ENCODE data around the gene SDK1. TPM values are rescaled to one million over a fixed set of nuclear protein-coding genes. Genes with fewer than 3 reads are reported as not detected.

The SDK1 gene
- total RNA-seq, 1 experiment from 2014 or later, result 7.1 TPM

GRCh38 chr7:4144811-4145510, 843.9 kb downstream of the SDK1 start:
- H3K9me3 ChIP-seq, result no peaks in the 10 kb centered on the region
- Mint-ChIP-seq H3K9me3 (ENCODE audit: unreplicated experiment) (no peaks in the 10 kb centered on the region), H3K4me3 (ENCODE audit: unreplicated experiment) (no peak overlapping the region), H3K4me1 (ENCODE audit: low read depth, unreplicated experiment) (no peaks in the 10 kb centered on the region), H3K27me3 (ENCODE audit: insufficient read depth, unreplicated experiment) (no peaks in the 10 kb centered on the region), H3K36me3 (ENCODE audit: insufficient read depth, unreplicated experiment) (no peaks in the 10 kb centered on the region), H3K27ac (ENCODE audit: unreplicated experiment) (no peak overlapping the region)
- no peak overlapping the region for H3K4me3 ChIP-seq (ENCODE audit: low read depth, low read length)
- no peak for TF ChIP-seq CTCF (IDR thresholded peaks at IDR 0.05; ENCODE audit: insufficient read depth in 1 of 2, low read depth in 1 of 2, low read length in 1 of 2, severe bottlenecking in 1 of 2, unreplicated experiment in 1 of 2)
- CTCF ChIA-PET, result no interaction called here
- BruUV-seq (replicated peaks), result no TSS peak
- intact Hi-C loops (cut with micrococcal nuclease; ENCODE audit: unreplicated experiment), result no loop called here
- H3K4me1 ChIP-seq, result no peaks in the 10 kb centered on the region
- DNase-seq, result no peak
- no peaks in the 10 kb centered on the region for H3K36me3 ChIP-seq (ENCODE audit: control insufficient read depth, insufficient read depth, low read length)
- POLR2A ChIA-PET, result no interaction called here
- no peaks in the 10 kb centered on the region for H3K27me3 ChIP-seq (replicated peaks; ENCODE audit: control insufficient read depth, insufficient read depth, low read length)

- H3K4me3 ChIP-seq (ENCODE audit: low read depth, low read length), result no peak overlapping the region
- Mint-ChIP-seq H3K27ac (ENCODE audit: unreplicated experiment) (no peak overlapping the region), H3K4me3 (ENCODE audit: unreplicated experiment) (no peak overlapping the region), H3K27me3 (ENCODE audit: insufficient read depth, unreplicated experiment) (no peaks in the 10 kb centered on the region), H3K4me1 (ENCODE audit: low read depth, unreplicated experiment) (no peaks in the 10 kb centered on the region), H3K9me3 (ENCODE audit: unreplicated experiment) (no peaks in the 10 kb centered on the region), H3K36me3 (ENCODE audit: insufficient read depth, unreplicated experiment) (no peaks in the 10 kb centered on the region)
- no TSS peak for BruUV-seq (replicated peaks)
- POLR2A ChIA-PET, result no interaction called here
- no peak for DNase-seq
- H3K9me3 ChIP-seq, result no peaks in the 10 kb centered on the region
- CTCF ChIA-PET, result no interaction called here
- H3K4me1 ChIP-seq, result no peaks in the 10 kb centered on the region
- H3K27me3 ChIP-seq (replicated peaks; ENCODE audit: control insufficient read depth, insufficient read depth, low read length), result no peaks in the 10 kb centered on the region
- intact Hi-C loops (cut with micrococcal nuclease; ENCODE audit: unreplicated experiment), result no loop called here
- no peak for TF ChIP-seq CTCF (IDR thresholded peaks at IDR 0.05; ENCODE audit: insufficient read depth in 1 of 2, low read depth in 1 of 2, low read length in 1 of 2, severe bottlenecking in 1 of 2, unreplicated experiment in 1 of 2)
- H3K36me3 ChIP-seq (ENCODE audit: control insufficient read depth, insufficient read depth, low read length), result no peaks in the 10 kb centered on the region
Observed at GRCh38 chr7:4145576-4145975, 844.5 kb downstream of the SDK1 start.

GRCh38 chr7:4147926-4148620, 847.0 kb downstream of the SDK1 start:
- Histone ChIP-seq H3K27me3 (replicated peaks; ENCODE audit: control insufficient read depth, insufficient read depth, low read length) (no peaks in the 10 kb centered on the region), H3K9me3 (no peaks in the 10 kb centered on the region), H3K4me1 (no peaks in the 10 kb centered on the region), H3K36me3 (ENCODE audit: control insufficient read depth, insufficient read depth, low read length) (no peaks in the 10 kb centered on the region), H3K4me3 (ENCODE audit: low read depth, low read length) (no peak overlapping the region)
- Mint-ChIP-seq H3K4me3 (ENCODE audit: unreplicated experiment) (no peak overlapping the region), H3K27me3 (ENCODE audit: insufficient read depth, unreplicated experiment) (no peaks in the 10 kb centered on the region), H3K36me3 (ENCODE audit: insufficient read depth, unreplicated experiment) (no peaks in the 10 kb centered on the region), H3K9me3 (ENCODE audit: unreplicated experiment) (no peaks in the 10 kb centered on the region), H3K27ac (ENCODE audit: unreplicated experiment) (no peak overlapping the region), H3K4me1 (ENCODE audit: low read depth, unreplicated experiment) (no peaks in the 10 kb centered on the region)
- BruUV-seq (replicated peaks), result no TSS peak
- no peak for TF ChIP-seq CTCF (IDR thresholded peaks at IDR 0.05; ENCODE audit: insufficient read depth in 1 of 2, low read depth in 1 of 2, low read length in 1 of 2, severe bottlenecking in 1 of 2, unreplicated experiment in 1 of 2)
- POLR2A ChIA-PET, result no interaction called here
- CTCF ChIA-PET, result no interaction called here
- intact Hi-C loops (cut with micrococcal nuclease; ENCODE audit: unreplicated experiment), result no loop called here
- no peak for DNase-seq

Data from Caco-2 (cell line).